ENCODE measurements around the gene ARHGEF7.

Gene ARHGEF7

GRCh38 chr13:111203736-111204389, 88.8 kb downstream of the ARHGEF7 start:
- no peak for DNase-seq

- DNase-seq, result no peak
Measured at GRCh38 chr13:111204438-111205177, 89.5 kb downstream of the ARHGEF7 start.

- DNase-seq, result no peak
Measured at GRCh38 chr13:111206148-111206547, 91.0 kb downstream of the ARHGEF7 start.

GRCh38 chr13:111209613-111210012, 94.5 kb downstream of the ARHGEF7 start:
- DNase-seq, result no peak

- no peak for DNase-seq
Measured at GRCh38 chr13:111210091-111210490, 95.0 kb downstream of the ARHGEF7 start.

GRCh38 chr13:111210544-111211469, 95.7 kb downstream of the ARHGEF7 start:
- no peak for DNase-seq

- DNase-seq, result no peak
Measured at GRCh38 chr13:111211789-111212516, 96.8 kb downstream of the ARHGEF7 start.

GRCh38 chr13:111212517-111212873, 97.4 kb downstream of the ARHGEF7 start:
- no peak for DNase-seq

- DNase-seq, result no peak
Measured at GRCh38 chr13:111213964-111214726, 99.0 kb downstream of the ARHGEF7 start.

- DNase-seq, result no peak
Measured at GRCh38 chr13:111215081-111216047, 100.3 kb downstream of the ARHGEF7 start.

GRCh38 chr13:111216166-111216960, 101.3 kb downstream of the ARHGEF7 start:
- DNase-seq, result peak; percentile 18

GRCh38 chr13:111217641-111218040, 102.5 kb downstream of the ARHGEF7 start:
- no peak for DNase-seq

GRCh38 chr13:111219280-111219679, 104.2 kb downstream of the ARHGEF7 start:
- no peak for DNase-seq

GRCh38 chr13:111219950-111220349, 104.8 kb downstream of the ARHGEF7 start:
- DNase-seq, result no peak

- DNase-seq, result no peak
Measured at GRCh38 chr13:111225166-111225565, 110.1 kb downstream of the ARHGEF7 start.

- DNase-seq, result peak; percentile 6
Measured at GRCh38 chr13:111225810-111226546, 110.9 kb downstream of the ARHGEF7 start.

GRCh38 chr13:111227405-111227804, 112.3 kb downstream of the ARHGEF7 start:
- DNase-seq, result no peak

GRCh38 chr13:111228262-111229144, 113.4 kb downstream of the ARHGEF7 start:
- no peak for DNase-seq
